Dermis blood vessel endothelial cell (primary cell): ENCODE measurements around the gene OGDHL. TPM values are rescaled to one million over a fixed set of nuclear protein-coding genes. Genes with fewer than 3 reads are reported as not detected.
"Not testable (repeated sequence)": the region's sequence is repeated elsewhere in the genome, so short reads cannot be mapped to it uniquely, and the experiment has no call there.

Experiments used
- DNase-seq: peaks from one replicate; pipeline ENCODE4 v3.0.0; 2010
- total RNA-seq: library from RNA; depleted of rRNA; stranded (reverse); fragments of >200 nt; gene quantifications from 2 replicates; pipeline ENCODE4 v1.2.3, GENCODE V29; 2014

Gene OGDHL
- total RNA-seq = 0.33 and 0.85 TPM in 2 replicates

- peak; percentile 73 for DNase-seq
These were observed at the start of gene OGDHL for GRCh38 chr10:49761789-49762565. TSS of gene OGDHL (minus strand) at chr10:49762323. CDS start at chr10:49758592, 3,731 bp downstream.

DNA sequence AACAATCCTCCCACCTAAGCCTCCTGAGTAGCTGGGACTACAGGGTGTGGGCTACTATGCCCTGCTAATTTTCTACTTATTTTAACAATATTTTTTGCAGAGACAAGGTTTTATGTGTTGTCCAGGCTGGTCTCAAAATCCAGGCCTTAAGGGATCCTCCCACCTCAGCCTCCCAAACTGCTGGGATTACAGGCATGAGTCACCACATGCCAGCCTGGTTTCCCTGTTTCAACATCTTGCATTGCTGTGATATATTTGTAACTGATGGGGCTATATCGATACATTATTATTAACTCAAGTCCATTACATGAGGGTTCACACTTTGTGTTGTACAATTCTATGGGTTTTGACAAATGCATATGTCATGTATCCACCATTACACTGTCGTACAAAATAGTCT lies 41.9 kb upstream of the OGDHL start:
- DNase-seq = no peak

- no peak for DNase-seq
These were observed 36.2 kb upstream of the OGDHL start for GRCh38 chr10:49798275-49798674.

DNA sequence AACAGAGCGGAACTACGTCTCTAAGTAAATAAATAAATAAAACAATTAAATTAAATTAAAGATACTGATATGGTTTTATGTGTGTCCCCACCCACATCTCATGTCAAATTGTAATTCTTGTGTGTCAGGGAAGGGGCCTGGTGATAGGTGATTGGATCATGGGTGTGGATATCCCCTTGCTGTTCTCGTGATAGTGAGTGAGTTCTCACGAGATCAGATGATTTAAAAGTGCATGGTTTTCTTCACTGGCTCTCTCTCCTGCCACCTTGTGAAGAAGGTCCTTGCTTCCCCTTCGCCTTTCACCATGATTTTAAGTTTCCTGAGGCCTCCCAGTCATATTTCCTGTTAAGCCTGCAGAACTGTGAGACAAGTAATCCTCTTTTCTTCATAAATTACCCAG lies 29.0 kb upstream of the OGDHL start:
- no peak for DNase-seq

GRCh38 chr10:49784681-49785080 lies 22.6 kb upstream of the OGDHL start:
- no peak for DNase-seq

GRCh38 chr10:49783645-49784044 lies 21.5 kb upstream of the OGDHL start:
- no peak for DNase-seq

- DNase-seq = no peak
These were observed 19.1 kb upstream of the OGDHL start for GRCh38 chr10:49781247-49781646.

- DNase-seq = no peak
These were observed 16.1 kb upstream of the OGDHL start for GRCh38 chr10:49778197-49778596.

- DNase-seq = no peak
These were observed 14.7 kb upstream of the OGDHL start for GRCh38 chr10:49776851-49777250.

- no peak for DNase-seq
These were observed 12.9 kb upstream of the OGDHL start for GRCh38 chr10:49775014-49775413.

- not testable (repeated sequence) for DNase-seq
These were observed 10.8 kb upstream of the OGDHL start for GRCh38 chr10:49772944-49773343.

DNA sequence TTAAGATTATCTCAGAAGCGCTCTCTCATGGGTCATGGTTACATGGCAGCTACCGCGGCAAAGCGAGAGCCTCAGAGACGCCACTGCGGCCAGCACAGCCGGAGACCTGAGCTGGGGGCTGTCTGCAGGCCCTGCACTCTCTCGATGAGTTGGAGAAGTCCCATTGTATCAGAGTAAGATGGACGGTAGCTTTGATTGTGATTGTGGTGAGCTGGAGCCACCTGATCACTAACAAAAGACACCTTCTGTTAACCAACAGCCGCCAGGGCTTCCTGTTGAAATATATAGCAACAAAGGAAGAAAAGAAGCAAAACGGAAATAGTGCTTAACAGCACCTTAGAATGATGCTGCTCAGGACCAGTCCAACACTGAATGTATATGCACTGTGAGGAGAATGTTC lies 8.9 kb upstream of the OGDHL start:
- DNase-seq = not testable (repeated sequence)

GRCh38 chr10:49769692-49770091 lies 7.6 kb upstream of the OGDHL start:
- no peak for DNase-seq

DNA sequence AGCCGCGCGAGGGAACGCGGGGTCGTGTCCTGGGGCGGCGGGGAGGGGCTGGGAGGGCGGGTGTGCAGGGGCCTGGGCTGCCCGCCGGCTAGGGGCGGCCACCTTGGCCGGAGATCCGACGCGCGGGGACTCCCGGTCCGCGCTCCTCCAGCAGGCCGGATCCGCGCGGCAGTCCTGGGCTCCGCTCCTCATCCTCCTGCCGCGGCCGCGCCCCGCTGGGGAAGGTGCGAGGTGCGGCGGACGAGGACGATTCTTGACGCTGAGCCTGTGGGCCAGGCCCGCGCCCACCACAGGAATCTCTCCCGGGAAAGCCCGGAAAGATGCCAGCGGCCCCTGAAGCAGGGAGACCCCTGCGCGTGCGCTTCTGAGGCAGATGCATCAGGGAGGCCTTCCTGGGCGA lies 6.6 kb upstream of the OGDHL start:
- DNase-seq = no peak

DNA sequence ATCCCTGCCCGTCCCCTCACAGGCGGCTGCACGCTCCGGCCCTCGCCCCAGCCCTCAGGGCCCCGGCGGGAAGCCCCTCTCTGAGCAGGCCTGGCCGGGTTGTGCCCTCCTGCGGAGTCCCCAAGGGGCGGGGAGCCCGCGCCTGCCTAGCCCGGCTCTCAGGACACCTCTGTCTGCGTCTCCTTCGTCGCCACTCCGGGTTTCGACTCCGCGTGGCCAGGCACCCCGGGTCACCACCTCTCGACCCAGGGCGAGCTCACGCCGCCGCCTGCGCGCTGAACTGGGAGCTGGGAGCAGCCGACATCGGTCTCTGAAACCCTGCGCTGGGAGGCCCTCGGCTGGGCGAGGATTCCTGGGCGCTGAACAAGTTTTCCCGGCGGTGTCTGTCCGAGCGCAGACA lies 6.2 kb upstream of the OGDHL start:
- no peak for DNase-seq

- no peak for DNase-seq
These were observed 5.6 kb upstream of the OGDHL start for GRCh38 chr10:49767752-49768151.

DNA sequence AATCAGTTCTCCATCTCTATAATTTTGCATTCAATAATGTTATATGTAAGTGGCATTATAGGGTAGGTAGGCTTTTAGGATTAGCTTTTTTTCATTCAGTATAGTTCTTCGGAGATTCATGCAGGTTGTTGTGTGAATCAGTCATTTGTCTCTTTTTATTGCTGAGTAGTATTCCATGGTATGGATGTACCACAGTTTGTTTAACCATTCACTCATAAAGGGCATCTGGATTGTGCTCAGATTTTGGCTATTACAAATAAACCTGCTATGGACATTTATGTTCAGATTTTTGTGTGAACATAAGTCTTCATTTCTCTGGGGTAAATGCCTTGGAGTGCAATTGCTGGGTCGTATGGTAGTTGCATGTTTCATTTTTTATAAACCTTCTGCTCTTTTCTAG lies 4.4 kb upstream of the OGDHL start:
- DNase-seq = no peak

DNA sequence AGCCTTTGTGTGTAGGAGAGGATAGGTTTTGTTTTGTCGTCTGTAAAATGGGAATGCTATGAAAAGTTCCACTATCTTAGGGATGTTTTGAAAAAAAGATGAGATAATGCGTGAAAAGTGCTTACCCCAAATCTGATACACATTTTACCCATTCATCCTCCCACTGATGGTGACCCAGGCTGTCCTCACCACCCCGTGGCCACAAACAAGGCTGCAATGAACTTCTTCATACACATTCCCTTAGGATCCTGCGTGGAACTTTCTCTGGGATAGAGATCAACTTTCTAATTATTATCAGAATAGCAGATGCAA lies 399 bp upstream of the OGDHL start:
- DNase-seq = no peak

GRCh38 chr10:49761201-49761788 lies 828 bp downstream of the OGDHL start:
- no peak for DNase-seq

- DNase-seq = no peak
These were observed 1.3 kb downstream of the OGDHL start for GRCh38 chr10:49760789-49761188.

DNA sequence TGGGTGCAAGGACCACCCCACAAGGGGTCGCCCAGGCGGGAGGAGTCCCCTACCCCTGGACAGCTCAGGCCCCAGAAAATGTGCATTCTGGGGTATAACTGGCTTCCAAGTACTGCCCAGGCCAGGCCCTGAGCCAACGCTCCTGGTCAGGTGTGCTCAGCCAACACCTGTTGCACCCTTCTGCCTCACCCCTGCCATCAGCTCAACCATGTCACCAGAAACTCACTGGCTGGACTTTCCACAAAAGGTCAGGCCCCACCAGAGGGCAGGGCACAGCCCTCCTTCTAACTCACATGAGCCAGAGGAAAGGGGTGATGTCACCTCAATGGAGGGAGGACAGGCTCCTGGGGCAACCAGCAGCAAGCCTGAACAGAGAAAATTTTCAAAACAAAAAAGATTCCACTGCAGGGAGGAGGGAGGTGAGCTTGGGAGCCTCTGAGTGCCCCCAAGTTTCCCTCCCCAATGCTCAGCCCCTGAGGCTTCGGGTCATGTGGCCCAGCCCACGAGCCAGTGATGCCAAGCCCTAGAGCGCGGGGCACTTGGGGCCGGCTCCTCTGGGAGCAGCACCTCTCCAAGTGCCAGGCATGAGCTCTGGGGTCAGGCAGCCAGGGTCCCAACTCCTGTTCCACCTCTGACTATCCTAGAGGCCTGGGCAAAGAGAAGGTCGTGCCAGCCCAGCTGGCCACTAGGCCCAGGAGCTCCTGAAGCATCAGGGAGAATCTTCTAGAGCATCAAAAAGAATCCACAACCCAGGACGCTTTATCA lies 2.2 kb downstream of the OGDHL start:
- no peak for DNase-seq

- DNase-seq = no peak
These were observed 3.7 kb downstream of the OGDHL start for GRCh38 chr10:49758249-49758930.

DNA sequence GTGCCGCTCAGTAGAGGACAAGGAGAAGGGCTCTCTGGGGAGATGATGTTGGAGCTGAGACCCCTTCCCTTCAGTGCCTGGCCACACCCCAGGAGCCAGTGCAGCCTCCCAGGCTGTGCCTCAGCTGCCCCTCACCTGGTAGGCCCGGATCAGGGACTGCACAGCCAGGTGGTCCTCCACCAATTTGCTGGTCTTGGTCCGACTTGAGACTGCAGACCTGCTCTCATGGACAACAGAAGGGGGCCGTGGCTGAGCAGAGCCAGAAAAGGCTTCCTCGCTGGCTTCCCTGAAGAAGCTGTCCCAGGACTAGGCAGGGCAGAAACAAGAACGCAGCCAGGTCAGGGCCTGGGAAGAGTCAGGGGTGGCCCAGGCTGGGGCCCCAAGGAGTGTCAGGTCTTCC lies 5.5 kb downstream of the OGDHL start:
- no peak for DNase-seq
